GM12873 (cell line): ENCODE measurements around the gene PSMC3IP.

Experiments used
- CTCF ChIP-seq: IDR thresholded peaks from 2 replicates; pipeline ENCODE4 v1.5.1; 2012; ENCODE audit warnings: low read depth, mild to moderate bottlenecking, moderate library complexity, low read length, control low read depth; ENCODE audit not compliant: insufficient read depth; ENCODE audit errors: missing control alignments

The PSMC3IP gene

GRCh38 chr17:42562388-42563142 is 15.0 kb downstream of the PSMC3IP start:
- TF ChIP-seq CTCF: no peak

GRCh38 chr17:42561897-42562387 is 15.6 kb downstream of the PSMC3IP start, which contains the start of gene COASY:
Gene COASY, plus strand, starts transcription at chr17:42562148. Its CDS starts 475 bp downstream, at chr17:42562623.
- TF ChIP-seq CTCF: no peak

GRCh38 chr17:42560246-42560645 is 17.3 kb downstream of the PSMC3IP start:
- TF ChIP-seq CTCF: no peak

DNA sequence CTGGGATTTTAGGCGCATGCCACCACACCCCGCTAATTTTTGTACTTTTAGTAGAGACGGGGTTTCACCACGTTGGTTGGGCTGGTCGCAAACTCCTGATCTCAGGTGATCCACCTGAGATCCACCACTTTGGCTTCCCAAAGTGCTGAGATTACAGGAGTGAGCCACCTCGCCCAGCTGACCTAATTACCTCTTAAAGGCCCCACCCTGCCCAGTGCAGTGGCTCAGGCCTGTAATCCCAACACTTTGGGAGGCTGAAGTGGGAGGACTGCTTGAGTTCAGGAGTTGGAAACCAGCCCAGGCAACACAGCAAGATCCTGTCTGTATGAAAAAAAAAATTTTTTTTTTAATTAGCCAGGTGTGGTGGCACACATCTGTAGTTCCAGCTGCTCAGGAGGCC is 18.5 kb downstream of the PSMC3IP start:
- no peak for TF ChIP-seq CTCF

- TF ChIP-seq CTCF: peak; percentile 32
These were observed 21.4 kb downstream of the PSMC3IP start for GRCh38 chr17:42555961-42556617.

GRCh38 chr17:42555122-42555622 is 22.4 kb downstream of the PSMC3IP start:
- no peak for TF ChIP-seq CTCF

DNA sequence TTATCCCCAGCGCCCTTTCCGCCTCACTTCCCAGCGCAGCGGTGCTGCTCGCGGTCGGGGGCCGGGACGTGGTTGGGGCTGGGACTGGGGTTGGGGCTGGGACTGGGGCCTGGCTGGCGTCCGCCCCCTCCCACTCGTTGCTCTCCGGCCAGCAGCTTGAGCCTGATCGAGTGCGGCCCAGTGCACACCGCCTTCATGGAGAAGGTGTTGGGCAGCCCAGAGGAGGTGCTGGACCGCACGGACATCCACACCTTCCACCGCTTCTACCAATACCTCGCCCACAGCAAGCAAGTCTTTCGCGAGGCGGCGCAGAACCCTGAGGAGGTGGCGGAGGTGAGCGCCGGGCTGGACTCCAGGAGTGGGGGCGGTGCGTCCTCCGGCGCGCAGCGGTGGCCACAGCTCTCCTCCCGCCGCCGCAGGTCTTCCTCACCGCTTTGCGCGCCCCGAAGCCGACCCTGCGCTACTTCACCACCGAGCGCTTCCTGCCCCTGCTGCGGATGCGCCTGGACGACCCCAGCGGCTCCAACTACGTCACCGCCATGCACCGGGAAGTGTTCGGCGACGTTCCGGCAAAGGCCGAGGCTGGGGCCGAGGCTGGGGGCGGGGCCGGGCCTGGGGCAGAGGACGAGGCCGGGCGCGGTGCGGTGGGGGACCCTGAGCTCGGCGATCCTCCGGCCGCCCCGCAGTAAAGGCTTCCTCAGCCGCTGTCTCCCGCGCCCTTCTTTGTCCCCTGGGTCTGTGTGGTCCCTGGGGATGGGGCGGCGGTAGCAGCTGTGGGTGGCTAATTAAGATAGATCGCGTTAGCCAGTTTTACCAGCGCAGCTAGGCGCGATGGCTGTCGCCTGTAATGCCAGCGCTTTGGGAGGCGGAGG is 23.0 kb downstream of the PSMC3IP start:
- TF ChIP-seq CTCF: no peak
